GM08714 (cell line): ENCODE results near the gene RNASE4.

Experiments used
- H3K4me3 ChIP-seq: fragments of 200-500 bp; sonication (Bioruptor generic); 2 replicates; pipeline ENCODE4 v1.5.1; 2014; ENCODE audit warnings: mild to moderate bottlenecking, low read length, inconsistent platforms
- ZNF274 ChIP-seq: IDR thresholded peaks from 2 replicates; pipeline ENCODE4 v1.6.1; 2012; ENCODE audit warnings: mild to moderate bottlenecking, low read depth, low read length

Gene RNASE4

DNA sequence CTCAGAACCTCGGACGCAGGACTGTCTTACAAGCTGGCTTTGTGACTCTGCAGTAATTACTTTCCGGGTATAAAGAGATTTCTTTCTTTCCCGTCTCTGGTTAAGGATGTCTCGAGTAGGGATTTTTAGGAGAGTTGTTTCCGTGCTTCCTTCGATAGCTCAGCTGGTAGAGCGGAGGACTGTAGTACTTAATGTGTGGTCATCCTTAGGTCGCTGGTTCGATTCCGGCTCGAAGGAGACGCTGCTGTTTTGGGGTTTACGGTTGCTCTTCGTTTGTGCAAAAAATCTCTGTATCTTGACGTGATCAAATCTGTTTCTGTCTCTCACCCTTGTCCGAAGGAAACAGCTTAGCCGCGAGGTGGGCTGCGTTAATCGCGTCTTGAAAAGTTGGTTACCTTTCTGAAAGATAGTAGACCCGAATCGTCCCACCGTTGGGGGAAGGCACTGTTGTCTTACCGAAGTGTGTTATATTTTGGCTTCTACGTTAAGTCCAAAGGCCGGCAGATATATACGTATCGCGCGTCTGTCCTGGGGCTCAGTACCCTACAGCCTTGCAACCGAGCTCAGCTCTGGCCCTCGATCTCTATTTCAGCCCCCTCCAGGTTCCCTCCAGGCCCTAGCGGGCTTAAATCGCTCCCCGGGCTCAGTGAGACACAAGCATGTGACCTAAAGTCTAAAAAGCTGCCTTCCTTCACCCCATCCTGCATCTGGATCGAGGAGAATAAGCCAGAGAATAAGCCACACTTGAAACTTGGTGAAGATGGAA, 1.1 kb upstream of the RNASE4 start:
- H3K4me3 ChIP-seq: peak overlapping the region; percentile 62
- TF ChIP-seq ZNF274: no peak

DNA sequence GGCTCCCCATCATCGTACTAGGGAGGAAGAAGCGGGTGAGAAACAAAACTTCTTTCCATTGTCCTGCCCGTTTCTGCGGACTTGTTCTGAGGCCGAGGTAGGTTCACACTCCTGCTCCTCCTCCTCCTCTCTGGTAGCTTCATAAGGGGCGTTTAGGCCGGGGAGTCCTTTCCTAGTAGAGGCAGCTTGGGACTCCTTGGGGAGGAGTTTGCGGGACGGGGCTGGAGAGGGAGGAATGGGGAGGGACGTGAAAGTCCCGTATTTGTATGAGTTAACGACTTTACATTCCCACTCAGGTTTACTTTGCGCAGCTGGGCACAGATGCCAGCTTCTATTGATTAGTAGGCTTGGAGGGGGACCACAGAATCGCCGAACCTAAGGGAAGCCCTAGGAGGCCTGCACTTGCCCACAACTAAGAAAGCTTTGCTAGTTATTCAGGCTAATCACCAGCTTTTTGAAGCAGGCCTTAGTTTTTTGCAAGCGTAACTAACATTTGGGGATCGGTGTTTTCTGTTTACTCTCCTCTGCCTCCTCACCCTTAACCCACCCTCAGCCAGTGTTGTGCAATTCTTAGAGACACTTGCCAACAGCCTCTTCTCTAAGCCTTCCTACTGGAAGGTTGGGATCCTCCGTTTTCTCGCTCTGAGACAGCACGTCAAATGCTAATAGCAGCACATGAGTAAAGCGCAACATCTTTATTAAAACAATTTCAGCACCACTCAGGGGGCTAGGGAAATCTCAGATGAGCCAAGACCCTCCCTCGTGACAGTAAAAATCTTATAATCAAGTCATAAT, 499 bp downstream of the RNASE4 start:
- peak overlapping the region; percentile 62 for H3K4me3 ChIP-seq
- TF ChIP-seq ZNF274: no peak

DNA sequence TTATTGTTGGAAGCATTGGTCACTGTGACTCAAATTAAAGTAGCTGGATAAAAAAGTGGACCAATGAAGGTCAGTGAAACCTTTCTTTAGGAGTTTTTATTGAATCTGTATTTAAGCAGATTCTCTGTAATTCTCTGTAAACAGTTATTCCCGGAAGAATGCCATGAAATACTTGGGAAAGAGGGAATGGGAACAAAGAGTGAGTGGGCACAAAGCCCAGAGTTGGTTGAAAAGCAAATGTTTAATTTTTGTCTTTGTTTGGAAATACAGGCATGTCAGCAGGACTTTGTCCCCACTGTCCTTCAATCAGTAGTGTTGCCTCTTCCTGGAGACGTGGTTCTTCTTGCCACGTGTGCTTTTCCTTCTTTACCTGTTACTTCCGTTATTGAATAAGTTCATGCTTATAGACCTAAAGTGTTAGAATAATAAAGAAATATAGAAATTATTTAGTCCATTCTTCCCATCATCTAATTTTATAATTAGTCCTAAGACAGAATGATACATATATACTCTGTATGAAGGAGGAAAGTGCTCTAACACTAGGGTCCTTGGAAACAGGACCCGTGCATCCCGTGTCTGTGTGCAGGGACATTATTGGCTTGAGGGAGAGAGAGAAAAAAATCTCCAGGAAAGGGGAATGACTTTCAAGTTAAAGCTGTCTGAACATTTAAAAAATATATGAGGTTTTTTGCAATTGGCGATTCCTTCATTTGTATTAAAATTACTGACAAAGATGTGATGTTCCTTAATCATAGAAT, 2.2 kb downstream of the RNASE4 start:
- no peak overlapping the region for H3K4me3 ChIP-seq
- TF ChIP-seq ZNF274: no peak

DNA sequence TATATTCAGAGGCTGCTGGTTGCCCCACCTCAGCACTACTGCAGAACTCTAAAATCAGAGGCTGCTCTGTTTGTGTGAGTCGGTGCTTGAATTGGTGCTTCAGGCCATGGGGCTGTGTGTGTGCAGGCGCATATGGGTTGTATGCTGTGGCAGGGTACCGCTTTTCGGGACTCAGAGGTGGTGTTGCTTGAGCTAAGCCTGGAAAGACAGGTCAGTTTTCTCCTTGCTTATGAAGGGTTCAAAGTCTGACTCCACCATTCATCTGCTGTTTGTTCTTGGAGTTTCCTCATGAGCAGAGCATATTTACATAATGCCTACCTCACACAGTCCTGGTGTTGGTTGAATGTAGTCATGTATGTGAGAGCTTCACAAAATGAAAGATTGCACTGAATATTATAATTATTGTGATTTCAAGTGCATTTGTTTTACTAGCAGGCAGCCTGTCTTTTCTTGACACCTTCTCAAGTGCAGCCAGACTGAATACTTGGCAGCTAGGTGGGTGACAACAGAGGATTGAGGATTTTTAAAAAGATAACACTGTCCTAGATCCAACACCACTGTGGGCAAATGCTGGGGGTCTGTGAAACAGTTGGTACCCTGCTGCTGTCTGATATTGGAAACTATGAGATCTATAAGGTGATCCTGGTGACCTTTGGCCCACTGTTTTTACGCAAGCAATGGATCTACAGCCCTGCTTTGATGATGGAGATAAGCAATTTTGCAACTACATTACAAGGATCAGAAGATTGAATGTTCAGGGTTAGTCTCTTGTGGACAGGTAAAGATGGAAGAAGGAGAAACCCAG, 3.2 kb downstream of the RNASE4 start:
- H3K4me3 ChIP-seq: no peak overlapping the region
- TF ChIP-seq ZNF274: no peak

DNA sequence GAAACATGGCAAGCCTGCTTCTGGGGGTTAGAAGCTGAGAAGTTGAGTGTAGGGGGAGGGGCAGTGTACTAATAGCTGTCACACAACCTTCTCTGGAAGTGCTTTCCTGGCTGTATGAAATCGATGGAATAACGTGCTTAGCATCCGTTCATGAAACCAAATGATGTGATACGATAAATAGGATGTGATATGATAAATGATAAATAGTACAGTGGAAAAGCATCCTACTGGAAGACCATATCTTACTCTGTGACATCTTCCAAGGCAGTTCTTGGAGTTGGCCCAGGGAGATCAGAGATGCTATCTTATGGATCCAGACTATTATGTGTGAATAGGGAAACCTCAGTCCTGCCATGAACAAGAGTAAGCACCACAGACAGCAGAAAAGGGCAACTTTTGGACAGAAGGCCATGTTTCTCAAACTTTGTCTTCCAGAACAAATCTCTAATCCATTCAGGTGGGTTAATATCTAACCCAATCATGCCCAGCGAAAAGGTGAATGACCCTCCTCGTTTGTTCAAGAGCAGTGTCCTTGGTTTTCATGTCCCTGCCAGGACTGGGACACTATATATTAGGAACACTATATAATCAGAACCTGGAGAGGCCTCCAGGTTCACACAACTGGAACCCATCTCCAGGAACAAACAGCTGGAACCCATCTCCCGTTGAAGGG, 3.9 kb downstream of the RNASE4 start, which contains the start of gene ANG:
Gene ANG (plus strand): TSS at position 598 of the 673 bp plus-strand sequence. CDS start 4,801 bp downstream, outside the sequence.
- TF ChIP-seq ZNF274: no peak
- H3K4me3 ChIP-seq: no peak within 1 kb of the TSS

DNA sequence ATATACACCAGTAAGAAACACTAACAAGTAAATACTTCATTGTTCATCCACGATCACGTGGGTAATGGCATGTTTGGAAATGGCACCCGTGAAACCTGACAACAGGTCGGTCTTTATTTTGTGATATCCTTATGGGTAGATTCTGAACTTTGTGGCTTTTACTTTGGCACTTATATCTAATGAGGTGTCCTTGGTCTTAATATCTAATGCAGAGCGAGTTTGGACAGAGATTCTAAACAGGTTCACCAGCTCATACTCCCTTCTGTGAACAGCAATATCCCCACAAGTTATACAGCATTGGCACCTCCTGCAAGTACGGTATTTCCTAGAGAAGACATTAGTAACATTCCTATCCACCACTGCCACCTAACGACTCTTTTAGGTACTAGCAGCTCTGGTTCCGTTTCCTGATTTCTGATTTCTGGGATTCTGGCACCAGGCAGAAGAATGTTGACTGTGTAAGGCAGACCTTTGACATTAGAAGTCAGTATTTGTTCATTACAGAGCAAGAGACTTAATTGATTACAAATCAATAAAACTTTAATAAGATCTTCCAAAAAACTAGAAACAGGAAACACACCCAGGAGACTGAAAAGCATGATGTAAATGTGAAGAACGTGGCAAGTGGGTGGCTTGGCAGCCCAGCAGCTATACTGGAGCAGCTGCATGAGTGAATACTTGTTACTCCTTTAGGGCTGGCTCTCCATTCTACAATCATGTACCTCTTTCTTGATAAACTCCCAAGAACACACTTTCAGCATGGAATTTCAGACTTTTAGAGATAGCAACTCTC, 6.7 kb downstream of the RNASE4 start:
- no peak for TF ChIP-seq ZNF274
- no peak overlapping the region for H3K4me3 ChIP-seq

DNA sequence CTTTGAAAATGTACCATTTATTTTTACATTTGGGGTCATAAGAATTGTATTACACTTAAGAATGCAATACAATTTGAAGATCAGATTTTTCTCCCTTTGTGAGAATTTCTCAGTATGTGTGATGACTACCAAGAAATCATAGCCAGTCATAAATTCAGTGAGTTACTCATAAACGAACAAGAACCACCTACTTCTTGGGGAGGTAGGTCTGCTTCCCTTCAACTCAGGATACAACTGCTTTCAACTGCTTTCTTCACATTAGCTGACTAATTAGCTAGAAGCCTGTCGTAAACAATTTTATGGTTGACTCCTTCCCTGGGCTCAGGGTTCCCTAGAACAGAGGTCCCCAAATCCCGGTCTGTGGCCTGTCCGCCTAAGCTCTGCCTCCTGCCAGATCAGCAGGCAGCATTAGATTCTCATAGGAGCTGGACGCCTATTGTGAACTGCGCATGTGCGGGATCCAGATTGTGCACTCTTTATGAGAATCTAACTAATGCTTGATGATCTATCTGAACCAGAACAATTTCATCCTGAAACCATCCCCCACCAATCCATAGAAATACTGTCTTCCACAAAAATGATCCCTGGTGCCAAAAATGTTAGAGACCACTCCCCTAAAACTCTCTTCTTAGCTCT, 7.9 kb downstream of the RNASE4 start:
- TF ChIP-seq ZNF274: no peak
- H3K4me3 ChIP-seq: no peak overlapping the region

DNA sequence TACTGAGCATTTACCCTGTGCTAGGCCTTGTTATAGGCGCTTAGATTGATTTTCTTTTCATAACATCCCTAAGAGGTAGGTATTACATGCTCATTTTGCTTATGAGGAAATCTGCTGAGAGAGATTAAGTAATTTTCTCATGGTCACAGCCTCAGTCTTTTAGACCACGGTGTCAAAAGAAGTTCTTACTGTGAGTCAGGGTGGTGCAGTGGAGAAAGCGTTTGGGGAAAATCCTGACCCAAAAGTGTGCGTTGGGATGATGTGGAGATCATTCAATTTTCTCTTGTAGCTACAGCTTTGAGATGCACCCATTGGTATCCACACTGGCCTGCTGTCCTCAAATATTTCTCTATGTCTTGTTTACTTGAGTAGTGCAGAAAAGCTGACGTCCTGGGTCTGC, 12.4 kb downstream of the RNASE4 start:
- H3K4me3 ChIP-seq: no peak overlapping the region
- TF ChIP-seq ZNF274: no peak

DNA sequence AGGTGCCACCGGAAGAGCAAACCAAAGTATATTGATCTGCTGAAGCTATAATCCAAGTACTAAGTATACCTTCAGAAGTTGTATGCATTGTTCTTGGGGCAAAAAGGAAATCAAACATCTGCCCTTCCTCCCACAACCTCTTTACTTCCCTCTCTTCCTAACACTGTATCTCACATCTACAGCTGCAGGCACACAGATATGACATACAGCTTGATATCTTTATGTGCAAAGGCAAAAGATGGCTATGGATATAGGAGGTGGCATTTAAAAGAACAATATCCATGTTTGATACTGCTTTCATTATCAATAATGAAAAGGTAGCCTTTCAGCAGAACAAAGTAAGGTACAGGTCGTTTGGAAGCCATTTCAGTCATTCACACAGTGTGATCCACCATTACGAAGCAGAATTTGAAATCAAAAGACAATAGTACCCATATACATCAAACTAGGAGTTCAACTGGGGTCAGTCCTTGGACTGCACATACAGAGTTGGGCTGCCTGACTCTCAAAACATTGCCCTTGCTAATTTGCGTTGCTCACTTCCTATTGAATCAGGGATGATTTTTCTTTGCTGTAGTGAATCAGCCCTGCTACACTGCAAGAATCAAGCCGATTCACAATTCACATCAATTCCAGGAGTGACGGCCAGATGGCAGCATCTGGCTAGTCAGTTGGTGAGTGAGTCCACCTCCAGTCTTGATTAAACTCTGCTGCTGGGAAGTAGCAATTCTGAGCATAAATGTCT, 13.1 kb downstream of the RNASE4 start:
- TF ChIP-seq ZNF274: no peak
- H3K4me3 ChIP-seq: no peak overlapping the region

DNA sequence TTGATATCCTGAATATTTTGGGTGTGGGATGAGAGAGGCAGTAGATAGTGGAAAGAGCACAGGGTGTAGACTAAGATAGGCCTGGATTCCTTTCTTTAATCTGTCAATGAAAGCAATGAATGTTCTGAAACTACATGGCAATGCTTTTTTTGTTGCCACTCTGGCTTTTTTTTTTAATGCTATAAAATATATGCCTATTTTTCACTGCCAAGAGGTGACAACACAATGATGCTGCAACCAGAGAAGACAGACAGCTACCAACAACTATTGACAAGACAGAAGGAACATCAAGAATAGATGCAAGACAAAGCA, 13.6 kb downstream of the RNASE4 start:
- TF ChIP-seq ZNF274: no peak
- no peak overlapping the region for H3K4me3 ChIP-seq

DNA sequence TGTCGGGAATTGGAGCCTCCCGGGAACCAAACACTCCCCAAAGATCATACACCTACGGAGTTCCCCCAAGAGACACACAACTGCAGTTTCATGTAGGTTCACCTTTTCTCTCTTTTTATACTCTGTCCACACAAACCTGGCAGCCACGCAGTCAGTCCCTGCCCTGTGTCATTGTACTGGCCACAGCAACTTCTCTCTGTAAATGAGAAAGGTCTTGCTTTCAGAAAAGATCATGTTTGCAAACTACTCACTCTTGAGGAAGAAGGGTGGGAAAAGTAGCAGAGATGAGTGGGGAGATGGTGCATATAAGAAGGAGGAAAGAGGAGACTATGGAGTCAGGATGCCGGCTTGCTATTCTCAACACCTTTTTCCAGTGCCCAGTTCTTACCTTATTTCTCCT, 14.6 kb downstream of the RNASE4 start:
- no peak overlapping the region for H3K4me3 ChIP-seq
- no peak for TF ChIP-seq ZNF274
